ENCODE data around the gene ZNF619. TPM values are rescaled to one million over a fixed set of nuclear protein-coding genes. Genes with fewer than 3 reads are reported as not detected.

ZNF619 gene
- 1 to 10 TPM; 6.7 to 8.5 TPM for total RNA-seq

DNA sequence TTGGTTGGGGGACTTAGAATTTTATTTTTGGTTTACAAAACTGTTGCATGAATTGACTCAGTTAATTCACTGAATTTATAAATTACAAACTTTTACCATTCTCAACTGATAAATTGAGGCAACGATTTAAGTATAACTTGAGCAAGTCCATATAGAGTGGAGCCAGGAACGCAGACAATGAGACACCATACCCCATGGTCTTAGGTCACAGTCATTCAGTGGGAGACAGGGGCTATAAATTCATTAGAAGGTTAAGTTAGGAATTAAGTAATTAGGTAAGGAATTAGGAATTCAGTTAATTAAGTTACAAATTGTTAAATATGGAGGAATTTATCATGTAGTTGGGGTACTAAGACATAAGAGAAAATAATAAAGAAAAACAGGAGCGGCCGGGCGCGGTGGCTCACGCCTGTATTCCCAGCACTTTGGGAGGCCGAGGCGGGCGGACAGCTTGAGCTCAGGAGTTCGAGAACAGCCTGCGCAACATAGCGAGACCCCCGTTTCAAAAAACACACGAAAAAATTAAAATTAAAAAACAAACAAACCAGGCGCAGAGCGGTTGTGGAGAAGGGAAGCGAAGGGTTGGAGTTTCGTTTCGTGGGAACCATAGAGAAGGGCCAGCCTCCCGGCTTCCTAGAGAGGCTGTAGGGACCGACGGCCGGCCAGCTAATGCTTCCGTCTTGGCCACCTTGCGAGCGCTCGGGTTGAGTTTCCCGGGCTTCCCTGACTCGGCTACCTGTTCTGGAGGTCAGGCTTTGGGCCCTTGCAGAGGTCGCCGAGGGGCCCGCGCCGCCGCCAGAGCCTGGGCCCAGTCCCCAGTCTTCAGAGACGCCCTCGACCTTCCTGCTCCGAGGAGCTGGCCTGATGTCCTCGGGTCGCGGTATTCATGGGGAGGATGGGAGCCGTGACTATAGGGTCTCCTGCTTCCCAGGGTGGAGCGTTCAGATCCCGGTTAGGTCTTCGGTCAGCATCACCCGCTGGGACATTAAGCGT is at the start of gene ZNF619:
Gene ZNF619 (plus strand): TSS at position 645 of the 993 bp plus-strand sequence. CDS start 858 bp downstream, outside the sequence.
- ChIA-PET CTCF (interaction anchor here (1.3 to 2.1 kb wide), 3 partner anchors 20 to 169 kb away, joined by 3 to 9 read pairs (median 5); partner anchors contain the start of genes RPL14 and ZNF620), POLR2A (interaction anchor here (0.6 to 3.0 kb wide), 7 partner anchors 12 to 1391 kb away, joined by 3 to 17 read pairs (median 3); partner anchors contain the start of genes CTNNB1 and RPL14)
- ATAC-seq (peak; percentile 88), DNase-seq (peak; percentile 66)
- Mint-ChIP-seq H3K4me3 (peak within 1 kb of the TSS; percentile 87), H3K27me3 (ENCODE audit: low read depth) (no peaks in the 10 kb centered on the region), H3K36me3 (ENCODE audit: low read depth) (peaks cover 26% of the 10 kb centered on the region), H3K27ac (peak within 1 kb of the TSS; percentile 79), H3K4me1 (ENCODE audit: low read depth) (peaks cover 23% of the 10 kb centered on the region), H3K9me3 (ENCODE audit: insufficient read depth) (no peaks in the 10 kb centered on the region)

- H3K27ac Mint-ChIP-seq = no peak overlapping the region
- H3K36me3 Mint-ChIP-seq (ENCODE audit: low read depth) = no peaks in the 10 kb centered on the region
- ChIA-PET POLR2A (no interaction called here), CTCF (no interaction called here)
- no peaks in the 10 kb centered on the region for H3K9me3 Mint-ChIP-seq (ENCODE audit: insufficient read depth)
- no peak for DNase-seq
- H3K27me3 Mint-ChIP-seq (ENCODE audit: low read depth) = peaks cover 2% of the 10 kb centered on the region
- H3K4me3 Mint-ChIP-seq = no peak overlapping the region
- ATAC-seq = no peak
- H3K4me1 Mint-ChIP-seq (ENCODE audit: low read depth) = no peaks in the 10 kb centered on the region
Observed at GRCh38 chr3:40432793-40433192, 44.1 kb upstream of the ZNF619 start.

DNA sequence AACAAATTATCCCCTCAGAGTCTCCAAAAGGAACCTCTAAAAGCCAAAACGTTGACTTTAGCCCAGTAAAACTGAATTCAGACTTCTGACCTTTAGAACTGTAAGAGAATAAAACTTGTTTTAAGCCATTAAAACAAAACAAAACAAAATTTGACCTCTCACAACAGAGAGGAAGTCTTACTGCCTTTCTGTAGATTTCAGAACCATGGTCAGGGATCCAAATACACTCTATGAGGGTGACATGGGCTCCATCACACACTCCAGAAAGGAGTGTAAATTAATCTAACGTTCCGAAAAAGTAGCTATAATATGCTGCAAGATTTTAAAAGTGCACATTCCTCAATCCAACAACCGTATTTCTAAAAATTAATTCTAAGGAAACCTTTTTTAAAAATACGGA is 39.0 kb upstream of the ZNF619 start:
- Mint-ChIP-seq H3K4me3 (no peak overlapping the region), H3K27me3 (ENCODE audit: low read depth) (no peaks in the 10 kb centered on the region), H3K9me3 (ENCODE audit: insufficient read depth) (no peaks in the 10 kb centered on the region), H3K36me3 (ENCODE audit: low read depth) (no peaks in the 10 kb centered on the region), H3K27ac (no peak overlapping the region), H3K4me1 (ENCODE audit: low read depth) (no peaks in the 10 kb centered on the region)
- ATAC-seq (no peak), DNase-seq (no peak)
- CTCF ChIA-PET = no interaction called here
- POLR2A ChIA-PET = no interaction called here

DNA sequence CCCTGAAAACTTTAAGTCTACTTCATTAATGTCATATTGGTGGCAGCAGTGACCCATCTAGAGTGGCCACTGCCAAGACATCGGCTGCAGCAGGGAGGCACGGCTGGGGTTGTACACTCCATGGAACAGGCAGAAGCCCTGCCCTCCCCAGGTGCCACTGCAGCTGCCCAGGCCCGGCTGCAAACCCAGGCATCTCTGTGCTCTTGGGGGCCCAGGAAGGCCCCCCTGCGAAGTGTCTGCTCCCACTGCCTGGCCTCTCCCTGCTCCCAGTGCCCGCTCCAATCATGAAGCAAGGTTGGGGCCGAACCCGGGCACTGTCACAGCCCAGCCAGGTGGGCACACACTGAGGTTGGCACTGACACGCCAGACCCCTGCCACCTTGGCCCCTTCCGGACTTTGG is 31.9 kb upstream of the ZNF619 start:
- H3K9me3 Mint-ChIP-seq (ENCODE audit: insufficient read depth) = no peaks in the 10 kb centered on the region
- ATAC-seq (no peak), DNase-seq (no peak)
- no peak overlapping the region for H3K4me3 Mint-ChIP-seq
- H3K27me3 Mint-ChIP-seq (ENCODE audit: low read depth) = no peaks in the 10 kb centered on the region
- H3K4me1 Mint-ChIP-seq (ENCODE audit: low read depth) = no peaks in the 10 kb centered on the region
- H3K27ac Mint-ChIP-seq = no peak overlapping the region
- H3K36me3 Mint-ChIP-seq (ENCODE audit: low read depth) = no peaks in the 10 kb centered on the region
- POLR2A ChIA-PET = no interaction called here
- CTCF ChIA-PET = no interaction called here

- no peak for DNase-seq
- CTCF ChIA-PET = no interaction called here
- ATAC-seq = no peak
- POLR2A ChIA-PET = no interaction called here
- H3K36me3 Mint-ChIP-seq (ENCODE audit: low read depth) = no peaks in the 10 kb centered on the region
- no peak overlapping the region for H3K27ac Mint-ChIP-seq
- no peaks in the 10 kb centered on the region for H3K9me3 Mint-ChIP-seq (ENCODE audit: insufficient read depth)
- no peaks in the 10 kb centered on the region for H3K4me1 Mint-ChIP-seq (ENCODE audit: low read depth)
- H3K4me3 Mint-ChIP-seq = no peak overlapping the region
- H3K27me3 Mint-ChIP-seq (ENCODE audit: low read depth) = no peaks in the 10 kb centered on the region
Observed at GRCh38 chr3:40445880-40446279, 31.0 kb upstream of the ZNF619 start.

DNA sequence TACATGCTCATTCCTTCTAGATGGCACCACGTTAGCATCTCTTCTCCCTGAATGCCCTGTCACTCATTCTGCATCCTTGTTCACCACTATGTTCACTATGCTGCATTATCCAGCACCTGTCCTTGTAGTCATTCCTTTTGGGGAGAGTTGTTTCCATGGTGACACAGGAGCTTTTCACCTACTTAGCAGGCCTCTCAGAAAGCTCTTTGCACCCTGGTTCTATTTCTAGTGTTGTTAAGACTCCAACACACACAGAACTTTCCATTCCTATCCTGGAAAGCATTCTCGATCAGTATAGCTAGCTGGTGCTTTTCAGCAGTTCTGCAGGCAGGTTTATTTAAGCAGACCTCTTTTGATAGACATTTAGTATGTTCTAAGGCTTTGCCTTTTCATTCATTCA is 26.5 kb upstream of the ZNF619 start:
- POLR2A ChIA-PET = no interaction called here
- H3K4me1 Mint-ChIP-seq (ENCODE audit: low read depth) = peaks cover 33% of the 10 kb centered on the region

DNA sequence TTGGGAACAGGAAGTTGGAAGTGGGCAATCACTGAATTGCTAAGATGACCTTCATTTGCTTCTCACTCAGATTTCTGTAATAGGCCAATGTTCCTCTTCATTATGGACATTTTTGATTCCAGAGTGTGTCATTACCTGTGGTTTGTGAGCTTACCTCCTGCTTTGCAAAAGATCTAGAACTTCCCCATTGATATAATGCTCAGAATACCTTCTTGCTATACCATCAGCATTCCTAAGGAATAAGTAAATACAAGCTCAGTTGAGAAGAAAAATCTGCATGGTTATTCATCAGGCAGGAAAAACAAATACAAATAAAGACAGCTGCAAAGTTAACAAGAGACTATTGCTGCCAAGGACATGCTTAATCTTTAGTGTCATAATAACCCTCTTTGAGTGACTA is 25.4 kb upstream of the ZNF619 start:
- CTCF ChIA-PET = interaction anchor here (0.9 to 2.5 kb wide), 2 partner anchors 54 to 143 kb away, joined by 5 read pairs; partner anchors contain the start of genes EIF1B and ZNF620
- DNase-seq (no peak), ATAC-seq (no peak)
- POLR2A ChIA-PET = interaction anchor here (0.6 to 1.6 kb wide), 2 partner anchors 21 to 282 kb away, joined by 3 read pairs; no protein-coding TSS in a partner anchor
- H3K36me3 Mint-ChIP-seq (ENCODE audit: low read depth) = no peaks in the 10 kb centered on the region
- peaks cover 39% of the 10 kb centered on the region for H3K4me1 Mint-ChIP-seq (ENCODE audit: low read depth)
- H3K27ac Mint-ChIP-seq = peak overlapping the region; percentile 53
- no peak overlapping the region for H3K4me3 Mint-ChIP-seq
- no peaks in the 10 kb centered on the region for H3K27me3 Mint-ChIP-seq (ENCODE audit: low read depth)
- H3K9me3 Mint-ChIP-seq (ENCODE audit: insufficient read depth) = no peaks in the 10 kb centered on the region

More for the DNA sequence above, 26.5 kb upstream of the ZNF619 start:
- Mint-ChIP-seq H3K27me3 (ENCODE audit: low read depth) (no peaks in the 10 kb centered on the region), H3K36me3 (ENCODE audit: low read depth) (no peaks in the 10 kb centered on the region), H3K9me3 (ENCODE audit: insufficient read depth) (no peaks in the 10 kb centered on the region), H3K4me3 (no peak overlapping the region), H3K27ac (no peak overlapping the region)
- DNase-seq (no peak), ATAC-seq (no peak)
- CTCF ChIA-PET = no interaction called here

DNA sequence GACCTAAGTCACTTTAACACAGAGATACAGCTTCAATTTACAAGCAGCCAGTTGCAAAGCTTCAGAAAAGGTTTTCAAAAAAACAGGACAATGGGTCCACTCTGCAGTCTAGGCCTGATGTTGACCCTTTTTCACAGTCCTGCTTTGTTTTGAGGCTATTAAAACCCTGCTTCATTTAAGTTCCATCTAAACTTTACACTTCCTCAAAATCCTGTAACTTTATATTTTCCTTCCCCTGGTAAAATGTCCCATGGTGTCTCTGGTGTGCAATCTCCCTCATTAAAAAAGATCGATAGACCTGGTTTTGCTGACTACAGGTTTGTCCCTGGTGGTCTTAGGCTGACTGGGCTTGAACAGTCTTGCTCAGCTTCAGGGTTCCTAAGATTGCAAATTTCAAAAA is 24.9 kb upstream of the ZNF619 start:
- DNase-seq (no peak), ATAC-seq (no peak)
- Mint-ChIP-seq H3K27ac (peak overlapping the region; percentile 98), H3K9me3 (ENCODE audit: insufficient read depth) (no peaks in the 10 kb centered on the region), H3K27me3 (ENCODE audit: low read depth) (no peaks in the 10 kb centered on the region), H3K4me3 (peak overlapping the region; percentile 89), H3K36me3 (ENCODE audit: low read depth) (no peaks in the 10 kb centered on the region), H3K4me1 (ENCODE audit: low read depth) (peaks cover 41% of the 10 kb centered on the region)
- CTCF ChIA-PET = interaction anchor here (0.9 to 2.5 kb wide), 3 partner anchors 54 to 143 kb away, joined by 5 to 8 read pairs (median 5); partner anchors contain the start of genes EIF1B and ZNF620
- POLR2A ChIA-PET = interaction anchor here (0.5 to 2.2 kb wide), 5 partner anchors 25 to 282 kb away, joined by 3 to 12 read pairs (median 5); partner anchors contain the start of genes EIF1B and ZNF619

DNA sequence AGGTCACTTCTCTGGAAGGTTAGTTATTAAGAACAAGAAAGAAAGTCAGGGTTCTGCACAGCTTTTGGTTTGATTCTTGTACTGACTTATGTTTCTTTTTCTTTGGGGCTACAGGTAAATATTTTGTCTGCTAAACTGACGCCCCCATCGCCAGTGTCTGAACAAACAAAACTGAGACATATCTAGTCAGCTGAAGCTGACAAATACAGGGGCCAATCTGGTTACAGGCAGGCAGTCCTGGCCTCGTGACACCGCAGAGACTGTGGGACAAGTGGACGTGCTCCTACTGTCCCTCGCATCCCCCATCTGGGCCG is 24.4 kb upstream of the ZNF619 start:
- ChIA-PET CTCF (interaction anchor here (1.2 to 2.5 kb wide), 3 partner anchors 53 to 144 kb away, joined by 4 to 8 read pairs (median 5); partner anchors contain the start of genes EIF1B and ZNF620), POLR2A (interaction anchor here (0.5 to 2.2 kb wide), 5 partner anchors 25 to 283 kb away, joined by 3 to 12 read pairs (median 5); partner anchors contain the start of genes EIF1B and ZNF619)
- no peak for ATAC-seq
- Mint-ChIP-seq H3K27ac (peak overlapping the region; percentile 98), H3K9me3 (ENCODE audit: insufficient read depth) (no peaks in the 10 kb centered on the region), H3K4me1 (ENCODE audit: low read depth) (peaks cover 42% of the 10 kb centered on the region), H3K36me3 (ENCODE audit: low read depth) (peaks cover under 1% of the 10 kb centered on the region), H3K4me3 (peak overlapping the region; percentile 89), H3K27me3 (ENCODE audit: low read depth) (no peaks in the 10 kb centered on the region)
- no peak for DNase-seq

DNA sequence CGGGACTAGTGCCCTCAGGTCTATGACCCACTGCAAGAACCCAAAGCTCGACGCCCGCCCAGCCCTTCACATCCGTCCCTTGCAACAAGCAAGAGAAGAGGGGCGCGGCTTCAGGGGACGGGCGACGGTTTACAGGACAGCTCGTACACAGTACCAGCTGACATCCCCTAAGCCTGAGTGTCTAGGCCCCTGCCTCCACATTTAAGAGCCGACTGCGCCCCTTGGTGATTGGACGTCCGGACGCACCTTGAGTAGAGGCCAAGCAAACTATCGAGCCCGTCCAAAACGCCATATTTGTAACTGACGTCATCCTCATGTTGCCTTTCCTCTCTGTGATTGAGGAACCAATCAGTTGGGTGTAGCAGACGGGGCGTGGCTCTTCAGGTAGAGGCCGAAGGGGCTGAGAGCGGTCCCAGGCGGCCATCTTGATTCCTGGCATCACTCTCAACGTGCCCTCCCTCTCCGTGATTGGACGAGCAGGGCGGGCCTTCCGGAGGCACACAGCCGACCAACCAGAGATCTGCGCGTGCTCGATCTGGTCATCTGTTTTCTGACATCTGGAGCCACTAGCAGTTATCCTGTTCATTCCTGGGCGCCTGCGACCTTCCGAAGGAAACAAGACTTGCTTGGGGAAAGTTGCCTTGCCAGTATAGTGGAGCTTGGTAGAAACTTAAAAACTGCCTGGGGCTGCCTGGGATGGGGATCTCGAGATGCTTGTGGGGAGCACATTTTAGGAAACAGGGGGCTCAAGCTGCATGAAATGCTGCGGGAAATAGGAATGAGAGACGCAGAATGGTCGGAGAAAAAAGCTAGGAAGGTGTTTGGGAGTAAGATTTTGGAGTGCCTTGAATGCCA is 23.8 kb upstream of the ZNF619 start:
- ChIA-PET POLR2A (interaction anchor here (0.5 to 2.2 kb wide), 10 partner anchors 9 to 746 kb away, joined by 3 to 12 read pairs (median 5); partner anchors contain the start of genes CTNNB1, EIF1B, ZNF619 and ZNF621), CTCF (interaction anchor here (1.1 to 2.5 kb wide), 5 partner anchors 53 to 144 kb away, joined by 3 to 8 read pairs (median 4); partner anchors contain the start of genes EIF1B and ZNF620)
- no peaks in the 10 kb centered on the region for H3K9me3 Mint-ChIP-seq (ENCODE audit: insufficient read depth)

GRCh38 chr3:40453933-40454332 is 23.0 kb upstream of the ZNF619 start:
- Mint-ChIP-seq H3K27me3 (ENCODE audit: low read depth) (no peaks in the 10 kb centered on the region), H3K4me1 (ENCODE audit: low read depth) (peaks cover 54% of the 10 kb centered on the region), H3K9me3 (ENCODE audit: insufficient read depth) (no peaks in the 10 kb centered on the region), H3K36me3 (ENCODE audit: low read depth) (peaks cover 14% of the 10 kb centered on the region), H3K27ac (peak overlapping the region; percentile 98), H3K4me3 (peak overlapping the region; percentile 89)
- DNase-seq = no peak
- CTCF ChIA-PET = interaction anchor here (1.1 to 2.0 kb wide), 4 partner anchors 70 to 145 kb away, joined by 3 to 8 read pairs (median 4); partner anchors contain the start of gene EIF1B
- no peak for ATAC-seq
- POLR2A ChIA-PET = interaction anchor here (0.6 to 2.2 kb wide), 6 partner anchors 8 to 745 kb away, joined by 3 to 12 read pairs (median 5); partner anchors contain the start of genes CTNNB1, ZNF619 and ZNF621

More for the DNA sequence above, 23.8 kb upstream of the ZNF619 start:
- Mint-ChIP-seq H3K27ac (peak overlapping the region; percentile 98), H3K4me1 (ENCODE audit: low read depth) (peaks cover 46% of the 10 kb centered on the region), H3K36me3 (ENCODE audit: low read depth) (peaks cover 6% of the 10 kb centered on the region), H3K27me3 (ENCODE audit: low read depth) (no peaks in the 10 kb centered on the region), H3K4me3 (peak overlapping the region; percentile 89)
- peak; percentile 99 for DNase-seq
- ATAC-seq = peak; percentile 93

All from activated CD8-positive, alpha-beta T cell treated with anti-CD3 and anti-CD28 coated beads, Interleukin-2, amount 10 ng/mL, durations not matched to agents 7 days and 5 days (primary cell).